ENCODE data around the gene CHRNG. TPM values are rescaled to one million over a fixed set of nuclear protein-coding genes. Genes with fewer than 3 reads are reported as not detected.

CHRNG gene
- total and polyA plus RNA-seq, 2 experiments from 2014 or later: not detected

GRCh38 chr2:232515639-232516038, 23.9 kb upstream of the CHRNG start:
- no peaks in the 10 kb centered on the region for H3K79me2 ChIP-seq (replicated peaks; ENCODE audit: insufficient read depth)
- TF ChIP-seq CTCF (conservative IDR thresholded peaks at IDR 0.05; ENCODE audit: low read depth in 2 of 2) (no peak), JUNB (IDR thresholded peaks at IDR 0.05; ENCODE audit: unreplicated experiment) (no peak), ETS1 (IDR thresholded peaks at IDR 0.05) (no peak), REST (IDR thresholded peaks at IDR 0.05; ENCODE audit: unreplicated experiment) (no peak), ZNF114 (CRISPR knock-in tag; IDR thresholded peaks at IDR 0.05) (no peak), STAT1 (IDR thresholded peaks at IDR 0.05; ENCODE audit: unreplicated experiment) (no peak), ZNF462 (CRISPR knock-in tag; IDR thresholded peaks at IDR 0.05) (no peak), EZH2 (IDR thresholded peaks at IDR 0.05; ENCODE audit: low read depth, unreplicated experiment) (no peak), NANOG (IDR thresholded peaks at IDR 0.05; ENCODE audit: borderline replicate concordance) (no peak), EZH2phosphoT487 (IDR thresholded peaks at IDR 0.05; ENCODE audit: unreplicated experiment) (no peak), POLR2AphosphoS5 (IDR thresholded peaks at IDR 0.05; ENCODE audit: low read depth) (no peak), ZNF331 (CRISPR knock-in tag; IDR thresholded peaks at IDR 0.05; ENCODE audit: low read depth) (no peak), CREB1 (CRISPR knock-in tag; IDR thresholded peaks at IDR 0.05; ENCODE audit: low read depth) (no peak)
- H3K27ac Mint-ChIP-seq: no peak overlapping the region

More at GRCh38 chr2:232515639-232516038, 23.9 kb upstream of the CHRNG start:
- H3F3A ChIP-seq (replicated peaks; ENCODE audit: low read depth): 0 out of 2 replicates have a peak, but pooled peaks cover 2% of the 10 kb centered on the region
- Mint-ChIP-seq H3K4me1 (peaks cover 14% of the 10 kb centered on the region), H3K36me3 (ENCODE audit: low read depth) (no peaks in the 10 kb centered on the region), H3K4me3 (no peak overlapping the region), H3K27me3 (ENCODE audit: insufficient read depth, low read depth, poor library complexity) (peaks cover 2% of the 10 kb centered on the region), H3K9me3 (no peaks in the 10 kb centered on the region; the same call in 2 of the 3 replicates)
- no peaks in the 10 kb centered on the region for H4K20me1 ChIP-seq (replicated peaks; ENCODE audit: insufficient read depth)
- H3K27me3 ChIP-seq (ENCODE audit: insufficient read depth): no peaks in the 10 kb centered on the region
- no peaks in the 10 kb centered on the region for H3K36me3 ChIP-seq (ENCODE audit: insufficient read depth)
- no peaks in the 10 kb centered on the region for H3K4me1 ChIP-seq (ENCODE audit: insufficient read depth)
- H3K27ac ChIP-seq (ENCODE audit: low read depth): no peak overlapping the region
- ATAC-seq: no peak
- no peak overlapping the region for H3K4me3 ChIP-seq
- no peak overlapping the region for H3K4me2 ChIP-seq
- H3K9me2 ChIP-seq (ENCODE audit: insufficient read depth): no peaks in the 10 kb centered on the region
- peak overlapping the region; percentile 18; the same call in 1 of the 2 replicates for H2AFZ ChIP-seq
- no peak for DNase-seq (ENCODE audit: low spot score)
